Endothelial cell of umbilical vein (primary cell): ENCODE measurements around the gene LGALS8. TPM values are rescaled to one million over a fixed set of nuclear protein-coding genes. Genes with fewer than 3 reads are reported as not detected.

Source experiments
- BruUV-seq: library from RNA; stranded (reverse); fragments of 400-500 nt; replicated peaks from 2 replicates; lab custom pipeline; 2021; lab: Mats Ljungman, UMichigan
- CTCF ChIA-PET: fragments of 300-600, 350-600 bp; sonication (Branson Sonifier 250); formaldehyde crosslinking; loops from one replicate; lab custom pipeline; 2021; ENCODE audit warnings: antibody characterized with exemption, inconsistent platforms; lab: Charles Lee
- POLR2A ChIA-PET: fragments of 300-600, 350-600 bp; sonication (Branson Sonifier 250); formaldehyde crosslinking; loops from one replicate; lab custom pipeline; 2021; ENCODE audit warnings: antibody characterized with exemption, inconsistent platforms; lab: Charles Lee
- DNase-seq: peaks from one replicate; pipeline ENCODE4 v3.0.0-alpha.2; 2011; ENCODE audit warnings: low read depth, low spot score
- FAIRE-seq: peaks from 2 replicates; lab custom pipeline; 2011; peaks lifted over from hg19 to GRCh38; lab: Jason Lieb, UNC
- H2AFZ ChIP-seq: 2 replicates; pipeline ENCODE4 v1.6.0; 2012; ENCODE audit warnings: low read depth, low read length, control low read depth, inconsistent platforms
- H3K27ac ChIP-seq: 2 replicates; pipeline ENCODE4 v1.5.1; 2011; ENCODE audit warnings: low read depth, mild to moderate bottlenecking, control low read depth, low read length, moderate library complexity; ENCODE audit not compliant: insufficient read depth
- H3K27me3 ChIP-seq, 2 experiments: 2 replicates each; pipeline versions ENCODE4 v1.6.0 to v1.6.1; 2011; ENCODE audit warnings: low read length in 2 of 2, mixed read lengths in 1 of 2; ENCODE audit not compliant: control insufficient read depth in 2 of 2, insufficient read depth in 2 of 2
- H3K36me3 ChIP-seq, 2 experiments: 2 replicates in 1 of 2; 3 replicates in 1 of 2; pipeline ENCODE4 v1.5.1; 2011; ENCODE audit warnings: low read length in 2 of 2, mild to moderate bottlenecking in 1 of 2, moderate library complexity in 1 of 2; ENCODE audit not compliant: control insufficient read depth in 2 of 2, insufficient read depth in 2 of 2; ENCODE audit errors: extremely low read depth in 1 of 2
- H3K4me1 ChIP-seq: 3 replicates; pipeline ENCODE4 v1.5.1; 2011; ENCODE audit warnings: mild to moderate bottlenecking, low read length; ENCODE audit not compliant: control insufficient read depth, insufficient read depth; ENCODE audit errors: extremely low read depth
- H3K4me2 ChIP-seq: 2 replicates; pipeline ENCODE4 v1.6.1; 2011; ENCODE audit warnings: low read length, control low read depth, mixed read lengths; ENCODE audit not compliant: insufficient read depth
- H3K4me3 ChIP-seq, 3 experiments: fragments of 200-600 bp in 1 of 3; sonication (generic), shearing (Covaris generic) in 1 of 3; replicated peaks in 1 of 3; 2 replicates each; pipeline ENCODE4 v1.5.1; 2011 to 2016; ENCODE audit warnings: control low read depth in 3 of 3, low read length in 3 of 3, mild to moderate bottlenecking in 2 of 3, inconsistent platforms in 1 of 3, low read depth in 1 of 3, moderate library complexity in 1 of 3; ENCODE audit not compliant: insufficient read depth in 1 of 3
- H3K79me2 ChIP-seq: 2 replicates; pipeline ENCODE4 v1.6.0; 2012; ENCODE audit warnings: low read length, inconsistent platforms; ENCODE audit not compliant: control insufficient read depth, insufficient read depth
- H3K9ac ChIP-seq: replicated peaks from 2 replicates; pipeline ENCODE3; 2011; ENCODE audit warnings: low read length, control low read depth; ENCODE audit not compliant: insufficient read depth; ENCODE audit errors: extremely low read depth
- H3K9me1 ChIP-seq: replicated peaks from 3 replicates; pipeline ENCODE4 v1.6.0; 2011; ENCODE audit warnings: mild to moderate bottlenecking, low read length; ENCODE audit not compliant: control insufficient read depth, insufficient read depth; ENCODE audit errors: extremely low read depth
- H3K9me3 ChIP-seq: replicated peaks from 2 replicates; pipeline ENCODE4 v1.5.1; 2012; ENCODE audit warnings: low read length, inconsistent platforms; ENCODE audit not compliant: control insufficient read depth, insufficient read depth
- H4K20me1 ChIP-seq: replicated peaks from 2 replicates; pipeline ENCODE3; 2011; ENCODE audit warnings: mild to moderate bottlenecking, low read length; ENCODE audit not compliant: control insufficient read depth, insufficient read depth; ENCODE audit errors: extremely low read depth
- CTCF ChIP-seq, 2 donors: IDR thresholded peaks; 1 replicate in 1 of 2; 2 replicates in 1 of 2; pipeline ENCODE4 v1.5.1; 2011; ENCODE audit warnings: low read length in 2 of 2, mild to moderate bottlenecking in 2 of 2, moderate library complexity in 2 of 2, control low read depth in 1 of 2, inconsistent platforms in 1 of 2, low read depth in 1 of 2; ENCODE audit not compliant: insufficient read depth in 1 of 2; ENCODE audit errors: extremely low read depth in 1 of 2
- EZH2 ChIP-seq: IDR thresholded peaks from 2 replicates; pipeline ENCODE4 v1.6.1; 2012; ENCODE audit warnings: borderline replicate concordance, low read depth, mild to moderate bottlenecking, moderate library complexity, low read length, inconsistent platforms; ENCODE audit not compliant: severe bottlenecking
- JUN ChIP-seq: IDR thresholded peaks from 2 replicates; pipeline ENCODE4 v1.6.1; 2011; ENCODE audit warnings: borderline replicate concordance, low read depth; ENCODE audit not compliant: insufficient read length, insufficient read depth
- MAX ChIP-seq: IDR thresholded peaks from 2 replicates; pipeline ENCODE4 v1.6.1; 2011; ENCODE audit not compliant: insufficient read depth, insufficient read length
- POLR2A ChIP-seq: IDR thresholded peaks from 2 replicates; pipeline ENCODE4 v1.6.1; 2012; ENCODE audit warnings: low read depth, mild to moderate bottlenecking, control low read depth, low read length
- POLR2AphosphoS5 ChIP-seq: IDR thresholded peaks from 2 replicates; pipeline ENCODE4 v1.6.1; 2012; ENCODE audit warnings: low read depth, mild to moderate bottlenecking, control low read depth, low read length, moderate library complexity; ENCODE audit not compliant: insufficient read depth
- dilution Hi-C: fragments of 300-500 bp; cut with MboI; formaldehyde crosslinking; loops from one replicate; pipeline ENCODE4 v1.15.0; 2019; ENCODE audit warnings: low sequenced_read_pairs; ENCODE audit not compliant: extremely low pct_ligation_motif_present
- intact Hi-C: fragments of 100-400 bp; cut with micrococcal nuclease; formaldehyde crosslinking; loops from one replicate; pipeline ENCODE4 v1.10.0; 2022
- polyA plus RNA-seq, 4 experiments: library from polyadenylated mRNA; depleted of rRNA in 3 of 4; stranded (reverse) in 3 of 4; unstranded in 1 of 4; fragments of >200 nt; gene quantifications; 2 replicates each; pipeline versions ENCODE4 v1.2.1 to v1.2.3, GENCODE V29; 2011 to 2012; ENCODE audit warnings: missing spikeins in 1 of 4
- total RNA-seq: library from RNA; stranded (reverse); gene quantifications from 2 replicates; pipeline ENCODE4 v1.2.3, GENCODE V29; 2021

The LGALS8 gene
- total and polyA plus RNA-seq, 2 donors (not counting 3 experiments of a cell fraction or from before 2014, with no cell fraction given): 45.6 to 49.9 TPM

GRCh38 chr1:236495467-236496112 lies 28.2 kb upstream of the LGALS8 start:
- no peaks in the 10 kb centered on the region for H3K9me1 ChIP-seq
- no peak overlapping the region for H3K4me3 ChIP-seq
- ChIA-PET POLR2A (no interaction called here), CTCF (no interaction called here)
- no peaks in the 10 kb centered on the region for H3K79me2 ChIP-seq
- no TSS peak for BruUV-seq
- H3K27ac ChIP-seq: no peak overlapping the region
- H3K9ac ChIP-seq: no peak overlapping the region
- FAIRE-seq: no peak
- TF ChIP-seq POLR2AphosphoS5 (no peak), MAX (no peak), CTCF (IDR thresholded peaks at IDR 0.05; ENCODE audit: extremely low read depth in 1 of 2, insufficient read depth in 1 of 2, low read depth in 1 of 2, low read length in 2 of 2) (no peak), JUN (no peak), POLR2A (no peak), EZH2 (no peak)
- H3K4me1 ChIP-seq: no peaks in the 10 kb centered on the region
- no peaks in the 10 kb centered on the region for H4K20me1 ChIP-seq
- H3K4me2 ChIP-seq: no peak overlapping the region
- no peaks in the 10 kb centered on the region for H3K9me3 ChIP-seq
- intact Hi-C loops (no loop called here), dilution Hi-C loops (no loop called here)
- H2AFZ ChIP-seq: no peak overlapping the region
- no peaks in the 10 kb centered on the region for H3K27me3 ChIP-seq
- no peak for DNase-seq
- no peaks in the 10 kb centered on the region for H3K36me3 ChIP-seq
